SU-DHL-6 (cell line): ENCODE measurements around the gene SCFD2.

Experiments used
- CTCF ChIP-seq: fragments of 200-600 bp; sonication (generic); IDR thresholded peaks from one replicate; pipeline ENCODE4 v1.5.1; 2017; ENCODE audit warnings: antibody characterized with exemption, mild to moderate bottlenecking, low read length, moderate library complexity; ENCODE audit not compliant: insufficient read depth, poor library complexity, severe bottlenecking
- EZH2phosphoT487 ChIP-seq: fragments of 200-600 bp; sonication (generic), shearing (Covaris generic); conservative IDR thresholded peaks from 2 replicates; pipeline ENCODE4 v1.6.1; 2018; ENCODE audit warnings: mild to moderate bottlenecking, antibody characterized with exemption, low read length, moderate library complexity, mixed read lengths

GRCh38 chr4:53126099-53126498, 239.8 kb downstream of the SCFD2 start:
- TF ChIP-seq CTCF (no peak), EZH2phosphoT487 (no peak)
